ENCODE results near the gene KLF3. TPM values are rescaled to one million over a fixed set of nuclear protein-coding genes. Genes with fewer than 3 reads are reported as not detected.
A peak's percentile ranks its signal among the peaks of the same experiment; 100 is the strongest.

KLF3 gene
- total RNA-seq, result 38.2 and 38.4 TPM in 2 replicates
- long read RNA-seq, partial matches to known transcripts, result 8 of 10 reads
- long read RNA-seq, other reads (novel, unspliced or antisense), result 2 of 10 reads

GRCh38 chr4:38663801-38664705 lies at the start of gene KLF3:
KLF3 (plus strand) TSS chr4:38664199; CDS start chr4:38680626, 16,427 bp downstream.
- peak within 1 kb of the TSS; percentile 97 for H3K4me3 Mint-ChIP-seq
- peaks cover 5% of the 10 kb centered on the region for H3K36me3 Mint-ChIP-seq (ENCODE audit: low read depth)
- peak; percentile 72 for DNase-seq (ENCODE audit: low read depth, low spot score)
- TF ChIP-seq CTCF (conservative IDR thresholded peaks at IDR 0.05), result no peak
- peaks cover 56% of the 10 kb centered on the region for H3K4me1 Mint-ChIP-seq
- no peaks in the 10 kb centered on the region for H3K27me3 Mint-ChIP-seq (ENCODE audit: low read depth)
- H3K27ac Mint-ChIP-seq (ENCODE audit: unreplicated experiment), result peak within 1 kb of the TSS; percentile 94
- H3K9me3 Mint-ChIP-seq, result no peaks in the 10 kb centered on the region

GRCh38 chr4:38614231-38614630 lies 49.8 kb upstream of the KLF3 start:
- DNase-seq (ENCODE audit: low read depth, low spot score), result no peak
- Mint-ChIP-seq H3K9me3 (peaks cover 2% of the 10 kb centered on the region), H3K27me3 (ENCODE audit: low read depth) (no peaks in the 10 kb centered on the region), H3K4me3 (no peak overlapping the region), H3K36me3 (ENCODE audit: low read depth) (no peaks in the 10 kb centered on the region), H3K4me1 (peaks cover 22% of the 10 kb centered on the region), H3K27ac (ENCODE audit: unreplicated experiment) (no peak overlapping the region)
- no peak for TF ChIP-seq CTCF (conservative IDR thresholded peaks at IDR 0.05)

GRCh38 chr4:38615847-38616246 lies 48.2 kb upstream of the KLF3 start:
- no peak overlapping the region for H3K27ac Mint-ChIP-seq (ENCODE audit: unreplicated experiment)
- TF ChIP-seq CTCF (conservative IDR thresholded peaks at IDR 0.05), result no peak
- DNase-seq (ENCODE audit: low read depth, low spot score), result no peak
- peaks cover 2% of the 10 kb centered on the region for H3K9me3 Mint-ChIP-seq
- no peaks in the 10 kb centered on the region for H3K36me3 Mint-ChIP-seq (ENCODE audit: low read depth)
- H3K4me3 Mint-ChIP-seq, result no peak overlapping the region
- no peaks in the 10 kb centered on the region for H3K27me3 Mint-ChIP-seq (ENCODE audit: low read depth)
- peaks cover 14% of the 10 kb centered on the region for H3K4me1 Mint-ChIP-seq

GRCh38 chr4:38618505-38618904 lies 45.5 kb upstream of the KLF3 start:
- DNase-seq (ENCODE audit: low read depth, low spot score), result no peak
- Mint-ChIP-seq H3K36me3 (ENCODE audit: low read depth) (no peaks in the 10 kb centered on the region), H3K4me1 (peaks cover 9% of the 10 kb centered on the region), H3K9me3 (peaks cover 2% of the 10 kb centered on the region), H3K4me3 (no peak overlapping the region), H3K27me3 (ENCODE audit: low read depth) (no peaks in the 10 kb centered on the region), H3K27ac (ENCODE audit: unreplicated experiment) (no peak overlapping the region)
- TF ChIP-seq CTCF (conservative IDR thresholded peaks at IDR 0.05), result no peak

- H3K36me3 Mint-ChIP-seq (ENCODE audit: low read depth), result no peaks in the 10 kb centered on the region
- no peak for TF ChIP-seq CTCF (conservative IDR thresholded peaks at IDR 0.05)
- peaks cover 9% of the 10 kb centered on the region for H3K4me1 Mint-ChIP-seq
- H3K9me3 Mint-ChIP-seq, result peaks cover 2% of the 10 kb centered on the region
- no peak overlapping the region for H3K27ac Mint-ChIP-seq (ENCODE audit: unreplicated experiment)
- H3K4me3 Mint-ChIP-seq, result no peak overlapping the region
- H3K27me3 Mint-ChIP-seq (ENCODE audit: low read depth), result no peaks in the 10 kb centered on the region
- no peak for DNase-seq (ENCODE audit: low read depth, low spot score)
Measured at GRCh38 chr4:38619316-38619715, 44.7 kb upstream of the KLF3 start.
